GM12878 (cell line): ENCODE data around the gene CXADR.

Source experiments
- ATF3 ChIP-seq: IDR thresholded peaks from 2 replicates; pipeline ENCODE4 v1.6.1; 2011; ENCODE audit warnings: low read depth, mild to moderate bottlenecking, low read length, moderate library complexity, borderline replicate concordance; ENCODE audit errors: extremely low read depth
- BHLHE40 ChIP-seq, 2 experiments: fragments of 450-650 bp in 1 of 2; IDR thresholded peaks; 2 replicates each; pipeline ENCODE4 v1.6.1; 2011 to 2017; ENCODE audit warnings: low read depth in 2 of 2, borderline replicate concordance in 1 of 2, improper control_type of control experiment in 1 of 2, low read length in 1 of 2, mild to moderate bottlenecking in 1 of 2
- CTCF ChIP-seq, 3 experiments: IDR thresholded peaks in 2 of 3; conservative IDR thresholded peaks in 1 of 3; 2 replicates each; pipeline ENCODE4 v1.5.1; 2011; ENCODE audit warnings: low read depth in 3 of 3, low read length in 3 of 3, mild to moderate bottlenecking in 3 of 3, control low read depth in 2 of 3, moderate library complexity in 2 of 3, inconsistent platforms in 1 of 3, mixed read lengths in 1 of 3; ENCODE audit not compliant: control insufficient read depth in 2 of 3, insufficient read depth in 1 of 3; ENCODE audit errors: extremely low read depth in 1 of 3
- E2F8 ChIP-seq: fragments of 450-650 bp; IDR thresholded peaks from 2 replicates; pipeline ENCODE4 v1.6.1; 2018; ENCODE audit warnings: mild to moderate bottlenecking, low read depth, moderate library complexity; ENCODE audit not compliant: partially characterized antibody
- EP300 ChIP-seq, 2 experiments: fragments of 150-350 bp in 1 of 2; IDR thresholded peaks; 2 replicates each; pipeline ENCODE4 v1.6.1; 2011 to 2012; ENCODE audit warnings: low read depth in 2 of 2, low read length in 2 of 2, borderline replicate concordance in 1 of 2, improper control_type of control experiment in 1 of 2, inconsistent platforms in 1 of 2; ENCODE audit not compliant: control insufficient read depth in 1 of 2
- ESRRA ChIP-seq: IDR thresholded peaks from 2 replicates; pipeline ENCODE4 v1.6.1; 2012; ENCODE audit warnings: mild to moderate bottlenecking, low read length, improper control_type of control experiment
- POLR2A ChIP-seq: IDR thresholded peaks from 2 replicates; pipeline ENCODE4 v1.6.1; 2011; ENCODE audit warnings: low read depth, mild to moderate bottlenecking, low read length
- REST ChIP-seq: IDR thresholded peaks from 2 replicates; pipeline ENCODE4 v1.6.1; 2012; ENCODE audit warnings: mild to moderate bottlenecking, low read depth, low read length
- SKIL ChIP-seq: fragments of 450-650 bp; IDR thresholded peaks from 2 replicates; pipeline ENCODE4 v1.6.1; 2017; ENCODE audit warnings: mild to moderate bottlenecking, low read depth, inconsistent platforms; ENCODE audit not compliant: poor library complexity, severe bottlenecking
- STAT1 ChIP-seq: fragments of 450-650 bp; conservative IDR thresholded peaks from 2 replicates; pipeline ENCODE4 v1.6.1; 2014; ENCODE audit warnings: antibody characterized with exemption, mild to moderate bottlenecking
- YBX1 ChIP-seq: fragments of 450-650 bp; IDR thresholded peaks from 2 replicates; pipeline ENCODE4 v1.6.1; 2016; ENCODE audit warnings: antibody characterized with exemption
- ZSCAN29 ChIP-seq: fragments of 450-650 bp; IDR thresholded peaks from 2 replicates; pipeline ENCODE4 v1.6.1; 2017; ENCODE audit warnings: mild to moderate bottlenecking, moderate library complexity

GRCh38 chr21:17494051-17494450 lies 18.8 kb upstream of the CXADR start:
- TF ChIP-seq E2F8 (no peak), CTCF (IDR thresholded peaks at IDR 0.05 in 2 of 3, conservative IDR thresholded peaks at IDR 0.05 in 1 of 3; ENCODE audit: control insufficient read depth in 2 of 3, extremely low read depth in 1 of 3, insufficient read depth in 1 of 3, low read depth in 3 of 3, low read length in 3 of 3) (no peak), YBX1 (no peak), SKIL (no peak), BHLHE40 (IDR thresholded peaks at IDR 0.05; ENCODE audit: borderline replicate concordance in 1 of 2, low read depth in 2 of 2, low read length in 1 of 2) (no peak), ZSCAN29 (no peak), POLR2A (no peak), EP300 (IDR thresholded peaks at IDR 0.05; ENCODE audit: borderline replicate concordance in 1 of 2, control insufficient read depth in 1 of 2, low read depth in 2 of 2, low read length in 2 of 2) (no peak), ATF3 (no peak), STAT1 (no peak), ESRRA (no peak), REST (no peak)
